ENCODE data around the gene IFNL2. TPM values are rescaled to one million over a fixed set of nuclear protein-coding genes. Genes with fewer than 3 reads are reported as not detected.

IFNL2 gene
- total and polyA plus RNA-seq, 4 experiments from 2014 or later: not detected

DNA sequence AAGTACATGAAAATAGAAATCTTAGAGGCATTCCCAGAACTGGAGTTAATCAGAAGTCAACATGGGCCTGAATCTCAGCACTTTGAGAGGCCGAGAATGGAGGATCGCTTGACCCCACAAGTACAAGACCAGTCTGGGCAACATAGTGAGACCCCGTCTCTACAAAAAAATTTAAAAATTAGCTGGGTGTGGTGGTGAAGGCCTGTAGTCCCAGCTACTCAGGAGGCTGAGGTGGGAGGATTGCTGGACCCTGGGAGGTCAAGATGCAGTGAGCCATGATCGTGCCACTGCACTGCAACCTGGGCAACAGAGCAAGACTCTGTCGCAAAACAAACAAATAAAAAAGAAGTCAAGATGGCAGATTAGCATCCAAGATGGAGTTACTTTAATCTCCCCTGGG lies 8.5 kb downstream of the IFNL2 start:
- no peaks in the 10 kb centered on the region for H3K36me3 ChIP-seq (ENCODE audit: insufficient read depth, low read length)
- intact Hi-C loops (cut with micrococcal nuclease): no loop called here
- no peak overlapping the region for H3K4me3 Mint-ChIP-seq
- no peak overlapping the region for H3K27ac Mint-ChIP-seq
- H3K36me3 Mint-ChIP-seq: no peaks in the 10 kb centered on the region
- no peaks in the 10 kb centered on the region for H3K4me1 Mint-ChIP-seq
- H3K27me3 Mint-ChIP-seq: peaks cover 3 to 6% of the 10 kb centered on the region in 2 donors
- H3K27ac ChIP-seq (ENCODE audit: low read depth, low read length): no peak overlapping the region
- no peaks in the 10 kb centered on the region for H3K4me1 ChIP-seq (ENCODE audit: insufficient read depth, low read length)
- CTCF ChIA-PET (ENCODE audit: partially characterized antibody): no interaction called here
- POLR2A ChIA-PET (ENCODE audit: partially characterized antibody): no interaction called here
- no peak overlapping the region for H3K4me3 ChIP-seq (ENCODE audit: low read length in 2 of 2)
- H3K9me3 Mint-ChIP-seq: peaks cover 0 to 5% (median 2%) of the 10 kb centered on the region in 8 donors
- H3K27me3 ChIP-seq (ENCODE audit: insufficient read depth, low read length): no peaks in the 10 kb centered on the region
- no peaks in the 10 kb centered on the region for H3K9me3 ChIP-seq (ENCODE audit: control insufficient read depth in 1 of 2, low read length in 2 of 2)
- no peak for DNase-seq

DNA sequence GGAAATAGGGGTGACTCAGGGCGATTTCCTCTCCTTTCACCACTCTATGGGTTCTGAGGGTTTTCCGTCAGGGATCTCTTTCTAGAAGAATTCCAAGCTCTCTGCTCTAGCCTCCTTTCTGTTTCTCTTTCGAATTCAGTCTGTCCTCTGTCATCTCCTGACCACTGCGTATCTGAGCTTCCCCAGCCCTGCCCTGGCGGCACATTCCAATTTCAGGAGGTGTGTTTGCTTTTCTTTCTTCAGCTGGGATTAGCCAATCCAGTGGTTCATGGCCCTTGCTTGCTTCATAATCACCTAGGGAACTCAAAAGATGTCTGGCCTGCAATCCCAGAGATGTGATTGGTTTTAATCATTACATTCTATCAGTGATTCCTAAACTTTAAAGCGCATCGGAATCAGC lies 9.4 kb downstream of the IFNL2 start:
- H3K4me1 Mint-ChIP-seq: no peaks in the 10 kb centered on the region
- CTCF ChIA-PET (ENCODE audit: partially characterized antibody): no interaction called here
- no peaks in the 10 kb centered on the region for H3K36me3 Mint-ChIP-seq
- no peak overlapping the region for H3K4me3 Mint-ChIP-seq
- peaks cover 0 to 11% (median 7%) of the 10 kb centered on the region in 8 donors for H3K9me3 Mint-ChIP-seq
- POLR2A ChIA-PET (ENCODE audit: partially characterized antibody): no interaction called here
- no peak overlapping the region for H3K27ac Mint-ChIP-seq
- Histone ChIP-seq H3K27me3 (ENCODE audit: insufficient read depth, low read length) (no peaks in the 10 kb centered on the region), H3K4me1 (ENCODE audit: insufficient read depth, low read length) (no peaks in the 10 kb centered on the region), H3K9me3 (ENCODE audit: control insufficient read depth in 1 of 2, low read length in 2 of 2) (no peaks in the 10 kb centered on the region), H3K36me3 (ENCODE audit: insufficient read depth, low read length) (no peaks in the 10 kb centered on the region), H3K27ac (ENCODE audit: low read depth, low read length) (no peak overlapping the region), H3K4me3 (ENCODE audit: low read length in 2 of 2) (no peak overlapping the region)
- no peak for DNase-seq
- intact Hi-C loops (cut with micrococcal nuclease): no loop called here
- H3K27me3 Mint-ChIP-seq: peaks cover 6% of the 10 kb centered on the region in 2 donors

DNA sequence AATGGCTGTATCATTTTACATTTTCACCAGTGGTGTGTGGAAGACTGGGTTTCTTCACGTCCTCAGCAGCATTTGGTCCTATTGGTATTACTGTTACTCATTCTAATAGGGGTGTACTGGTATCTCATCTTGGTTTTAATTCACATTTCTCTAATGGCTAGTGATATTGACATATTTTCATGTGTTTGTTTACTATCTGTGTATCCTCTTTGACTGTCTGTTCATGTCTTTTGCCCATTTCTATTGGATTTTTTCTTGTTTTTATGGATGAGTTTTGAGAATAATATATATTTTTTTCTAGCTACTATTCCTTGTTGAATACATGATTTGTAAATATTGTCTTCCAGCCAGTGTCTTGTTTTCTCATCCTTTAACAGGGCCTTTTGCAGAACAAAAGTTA lies 13.8 kb downstream of the IFNL2 start:
- intact Hi-C loops (cut with micrococcal nuclease): no loop called here
- H3K27me3 Mint-ChIP-seq: peaks cover 6 to 8% of the 10 kb centered on the region in 2 donors
- no peaks in the 10 kb centered on the region for H3K4me1 Mint-ChIP-seq
- Histone ChIP-seq H3K4me3 (ENCODE audit: low read length in 2 of 2) (no peak overlapping the region), H3K36me3 (ENCODE audit: insufficient read depth, low read length) (no peaks in the 10 kb centered on the region), H3K27ac (ENCODE audit: low read depth, low read length) (no peak overlapping the region), H3K9me3 (ENCODE audit: control insufficient read depth in 1 of 2, low read length in 2 of 2) (no peaks in the 10 kb centered on the region), H3K27me3 (ENCODE audit: insufficient read depth, low read length) (no peaks in the 10 kb centered on the region), H3K4me1 (ENCODE audit: insufficient read depth, low read length) (no peaks in the 10 kb centered on the region)
- no peaks in the 10 kb centered on the region for H3K36me3 Mint-ChIP-seq
- no peak overlapping the region for H3K4me3 Mint-ChIP-seq
- DNase-seq: no peak
- peak overlapping the region in 1 of 7 donors; percentile 10 for H3K27ac Mint-ChIP-seq
- H3K9me3 Mint-ChIP-seq: peaks cover 0 to 20% (median 12%) of the 10 kb centered on the region in 8 donors
- ChIA-PET POLR2A (ENCODE audit: partially characterized antibody) (no interaction called here), CTCF (ENCODE audit: partially characterized antibody) (no interaction called here)

DNA sequence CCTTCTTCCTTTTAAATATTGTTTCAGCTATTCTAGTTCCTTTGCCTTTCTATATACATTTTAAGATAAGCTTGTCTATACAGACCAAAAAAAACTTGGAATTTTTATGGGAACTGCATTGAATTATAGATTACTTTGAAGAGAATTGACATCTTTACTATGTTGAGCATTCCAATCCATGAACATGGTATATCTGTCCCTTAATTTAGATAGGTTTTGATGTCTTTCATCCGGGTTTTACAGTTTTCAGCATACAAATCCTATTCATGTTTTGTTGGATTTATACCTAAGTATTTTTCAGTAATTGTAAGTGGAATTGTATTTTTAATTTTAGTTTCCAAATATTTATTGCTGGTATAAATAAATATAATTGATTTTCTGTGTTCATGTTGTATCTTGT lies 15.8 kb downstream of the IFNL2 start:
- DNase-seq: no peak
- Mint-ChIP-seq H3K27ac (no peak overlapping the region), H3K4me3 (no peak overlapping the region), H3K4me1 (no peaks in the 10 kb centered on the region), H3K27me3 (peaks cover 8% of the 10 kb centered on the region in 2 donors), H3K36me3 (no peaks in the 10 kb centered on the region), H3K9me3 (peaks cover 0 to 20% (median 12%) of the 10 kb centered on the region in 8 donors)
- Histone ChIP-seq H3K4me3 (ENCODE audit: low read length in 2 of 2) (no peak overlapping the region), H3K27me3 (ENCODE audit: insufficient read depth, low read length) (no peaks in the 10 kb centered on the region), H3K4me1 (ENCODE audit: insufficient read depth, low read length) (no peaks in the 10 kb centered on the region), H3K36me3 (ENCODE audit: insufficient read depth, low read length) (no peaks in the 10 kb centered on the region), H3K9me3 (ENCODE audit: control insufficient read depth in 1 of 2, low read length in 2 of 2) (no peaks in the 10 kb centered on the region), H3K27ac (ENCODE audit: low read depth, low read length) (no peak overlapping the region)
- ChIA-PET CTCF (ENCODE audit: partially characterized antibody) (no interaction called here), POLR2A (ENCODE audit: partially characterized antibody) (no interaction called here)
- intact Hi-C loops (cut with micrococcal nuclease): no loop called here

DNA sequence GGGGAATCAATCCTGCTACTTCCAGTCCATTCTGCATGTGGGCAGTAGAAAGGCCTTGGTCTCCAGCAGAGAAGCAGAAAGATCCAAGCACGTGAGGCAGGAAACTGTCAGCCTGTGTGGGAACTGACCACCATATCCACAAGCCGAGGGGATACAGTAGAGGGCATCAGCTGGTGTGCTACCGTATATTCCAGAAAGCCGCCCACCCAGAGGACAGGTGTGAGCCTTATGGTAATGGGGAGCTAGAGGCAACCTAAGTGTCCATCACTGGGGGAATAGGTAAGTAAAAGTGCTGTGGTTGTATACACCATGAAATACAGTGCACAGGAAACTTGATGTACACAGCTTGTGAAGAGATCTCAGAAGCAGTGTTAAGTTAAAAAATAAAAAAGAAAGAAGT lies 25.2 kb downstream of the IFNL2 start:
- ChIA-PET CTCF (ENCODE audit: partially characterized antibody) (no interaction called here), POLR2A (ENCODE audit: partially characterized antibody) (no interaction called here)
- Mint-ChIP-seq H3K4me1 (peaks cover 6 to 17% (median 12%) of the 10 kb centered on the region in 4 donors), H3K4me3 (no peak overlapping the region), H3K36me3 (no peaks in the 10 kb centered on the region), H3K27me3 (peaks cover 2 to 9% of the 10 kb centered on the region in 2 donors), H3K27ac (no peak overlapping the region), H3K9me3 (peaks cover 0 to 1% (median 0%) of the 10 kb centered on the region in 8 donors)
- Histone ChIP-seq H3K27ac (ENCODE audit: low read depth, low read length) (no peak overlapping the region), H3K9me3 (ENCODE audit: control insufficient read depth in 1 of 2, low read length in 2 of 2) (no peaks in the 10 kb centered on the region), H3K4me1 (ENCODE audit: insufficient read depth, low read length) (peaks cover 9% of the 10 kb centered on the region), H3K4me3 (ENCODE audit: low read length in 2 of 2) (no peak overlapping the region), H3K36me3 (ENCODE audit: insufficient read depth, low read length) (no peaks in the 10 kb centered on the region), H3K27me3 (ENCODE audit: insufficient read depth, low read length) (no peaks in the 10 kb centered on the region)
- intact Hi-C loops (cut with micrococcal nuclease): no loop called here
- DNase-seq: no peak

DNA sequence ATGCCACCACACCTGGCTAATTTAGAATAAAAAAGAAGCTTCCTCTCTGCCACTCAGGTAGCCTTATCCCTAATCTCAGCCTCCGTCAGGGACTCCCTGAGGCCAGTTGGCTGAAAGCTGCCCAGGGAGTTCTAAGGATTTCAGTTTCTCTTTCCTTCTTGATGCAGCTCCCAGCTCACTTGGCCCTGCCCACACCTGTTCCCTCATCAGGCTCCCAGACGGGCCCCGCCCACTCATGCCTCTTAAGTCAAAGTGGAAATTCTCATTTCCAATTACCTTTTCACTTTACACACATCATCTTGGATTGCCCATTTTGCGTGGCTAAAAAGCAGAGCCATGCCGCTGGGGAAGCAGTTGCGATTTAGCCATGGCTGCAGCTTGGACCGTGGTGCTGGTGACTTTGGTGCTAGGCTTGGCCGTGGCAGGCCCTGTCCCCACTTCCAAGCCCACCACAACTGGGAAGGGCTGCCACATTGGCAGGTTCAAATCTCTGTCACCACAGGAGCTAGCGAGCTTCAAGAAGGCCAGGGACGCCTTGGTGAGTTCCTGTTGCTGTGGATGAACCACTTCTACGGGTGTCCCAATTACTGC lies 28.0 kb downstream of the IFNL2 start, which contains the start of gene IFNL1:
IFNL1 (plus strand) TSS at position 353 of the 591 bp plus-strand sequence; CDS start at position 368, 15 bp downstream.
- DNase-seq: no peak
- H3K4me1 ChIP-seq (ENCODE audit: insufficient read depth, low read length): peaks cover 15% of the 10 kb centered on the region
- intact Hi-C loops (cut with micrococcal nuclease): no loop called here
- no peak within 1 kb of the TSS for H3K27ac ChIP-seq (ENCODE audit: low read depth, low read length)
- no peaks in the 10 kb centered on the region for H3K9me3 ChIP-seq (ENCODE audit: control insufficient read depth in 1 of 2, low read length in 2 of 2)
- POLR2A ChIA-PET (ENCODE audit: partially characterized antibody): interaction anchor here (1.1 kb wide), 1 partner anchor 46 kb away, joined by 3 read pairs; the partner anchor contains the start of gene SAMD4B
- H3K4me3 ChIP-seq (ENCODE audit: low read length in 2 of 2): no peak within 1 kb of the TSS
- CTCF ChIA-PET (ENCODE audit: partially characterized antibody): no interaction called here
- H3K27me3 ChIP-seq (ENCODE audit: insufficient read depth, low read length): no peaks in the 10 kb centered on the region
- Mint-ChIP-seq H3K27me3 (peaks cover 2 to 4% of the 10 kb centered on the region in 2 donors), H3K9me3 (peaks cover 0 to 1% (median 0%) of the 10 kb centered on the region in 8 donors), H3K36me3 (no peaks in the 10 kb centered on the region), H3K27ac (peak within 1 kb of the TSS in 3 of 7 donors; percentile 54 to 84 (median 74)), H3K4me1 (peaks cover 10 to 33% (median 20%) of the 10 kb centered on the region in 4 donors), H3K4me3 (peak within 1 kb of the TSS in 2 of 8 donors; percentile 31 to 46)
- H3K36me3 ChIP-seq (ENCODE audit: insufficient read depth, low read length): no peaks in the 10 kb centered on the region

DNA sequence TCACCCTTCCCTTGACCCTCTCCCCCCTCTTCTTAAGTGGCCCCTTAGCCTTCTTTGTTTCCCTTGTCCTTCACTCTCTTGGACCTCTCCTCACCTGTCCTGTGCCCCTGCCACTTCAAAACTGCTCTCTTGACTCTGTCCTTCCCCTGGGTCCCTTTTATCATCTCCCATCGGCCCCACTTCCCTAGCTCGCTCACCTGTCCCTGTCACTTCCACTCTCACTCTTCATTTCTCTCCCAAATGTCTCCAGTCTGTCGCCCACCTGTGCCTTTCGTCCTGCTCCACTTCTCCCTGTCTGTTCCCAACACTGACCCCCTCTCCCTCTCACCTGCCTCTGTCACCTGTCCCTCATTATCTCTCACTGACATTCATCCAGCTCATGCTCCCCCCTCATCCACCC lies 28.7 kb downstream of the IFNL2 start:
- intact Hi-C loops (cut with micrococcal nuclease): no loop called here
- no peak for DNase-seq
- peaks cover 10 to 33% (median 20%) of the 10 kb centered on the region in 4 donors for H3K4me1 Mint-ChIP-seq
- no peaks in the 10 kb centered on the region for H3K27me3 ChIP-seq (ENCODE audit: insufficient read depth, low read length)
- H3K36me3 Mint-ChIP-seq: no peaks in the 10 kb centered on the region
- peak overlapping the region in 2 of 8 donors; percentile 31 to 46 for H3K4me3 Mint-ChIP-seq
- peak overlapping the region in 3 of 7 donors; percentile 54 to 84 (median 74) for H3K27ac Mint-ChIP-seq
- peaks cover 0 to 1% (median 0%) of the 10 kb centered on the region in 8 donors for H3K9me3 Mint-ChIP-seq
- H3K4me1 ChIP-seq (ENCODE audit: insufficient read depth, low read length): peaks cover 15% of the 10 kb centered on the region
- no peaks in the 10 kb centered on the region for H3K9me3 ChIP-seq (ENCODE audit: control insufficient read depth in 1 of 2, low read length in 2 of 2)
- peaks cover 2% of the 10 kb centered on the region in 2 donors for H3K27me3 Mint-ChIP-seq
- no peak overlapping the region for H3K27ac ChIP-seq (ENCODE audit: low read depth, low read length)
- ChIA-PET CTCF (ENCODE audit: partially characterized antibody) (interaction anchor here (0.6 to 1.5 kb wide), 2 partner anchors 47 to 155 kb away, joined by 3 read pairs; no protein-coding TSS in a partner anchor), POLR2A (ENCODE audit: partially characterized antibody) (no interaction called here)
- H3K36me3 ChIP-seq (ENCODE audit: insufficient read depth, low read length): no peaks in the 10 kb centered on the region
- H3K4me3 ChIP-seq (ENCODE audit: low read length in 2 of 2): no peak overlapping the region
